Activated B cell treated with CpG ODN at 0.5 μM for 24 hours (primary cell): ENCODE data around the gene GSKIP. TPM values are rescaled to one million over a fixed set of nuclear protein-coding genes. Genes with fewer than 3 reads are reported as not detected.
"Not testable (repeated sequence)": the region's sequence is repeated elsewhere in the genome, so short reads cannot be mapped to it uniquely, and the experiment has no call there.

ENCODE experiments used
- ATAC-seq: fragments of 200-7000 bp; cut with Tn5 transposase; one replicate; pipeline ENCODE4 v1.10.0; 2021; ENCODE audit warnings: low read depth, mild to moderate bottlenecking, moderate library complexity
- CTCF ChIA-PET: fragments of 350-600 bp; sonication (Branson Sonifier 250); formaldehyde crosslinking; loops from one replicate; lab custom pipeline; 2021; ENCODE audit warnings: antibody characterized with exemption; lab: Charles Lee
- POLR2A ChIA-PET: fragments of 350-600 bp; sonication (Branson Sonifier 250); formaldehyde crosslinking; loops from one replicate; lab custom pipeline; 2021; ENCODE audit warnings: antibody characterized with exemption; lab: Charles Lee
- DNase-seq: peaks from one replicate; pipeline ENCODE4 v3.0.0; 2022
- H3K27ac Mint-ChIP-seq: one replicate; pipeline ENCODE4 v1.8.0; 2020; ENCODE audit warnings: mixed read lengths
- H3K27me3 Mint-ChIP-seq: one replicate; pipeline ENCODE4 v1.8.0; 2021; ENCODE audit warnings: mixed read lengths
- H3K36me3 Mint-ChIP-seq: one replicate; pipeline ENCODE4 v1.8.0; 2021; ENCODE audit warnings: low read depth, mixed read lengths
- H3K4me1 Mint-ChIP-seq: one replicate; pipeline ENCODE4 v1.8.0; 2021; ENCODE audit warnings: mixed read lengths
- H3K4me3 Mint-ChIP-seq: one replicate; pipeline ENCODE4 v1.8.0; 2020; ENCODE audit warnings: mild to moderate bottlenecking, mixed read lengths
- H3K9me3 Mint-ChIP-seq: one replicate; pipeline ENCODE4 v1.8.0; 2020; ENCODE audit warnings: mixed read lengths
- CTCF ChIP-seq: fragments of 200-600 bp; IDR thresholded peaks from one replicate; pipeline ENCODE4 v1.8.0; 2022; ENCODE audit warnings: antibody characterized with exemption, mild to moderate bottlenecking
- intact Hi-C: fragments of 100-400 bp; cut with micrococcal nuclease; formaldehyde crosslinking; loops from one replicate; pipeline ENCODE4 v1.15.1; 2024
- total RNA-seq: library from RNA; stranded (reverse); gene quantifications from 2 replicates; pipeline ENCODE4 v1.2.3, GENCODE V29; 2022

Gene GSKIP
- total RNA-seq, 1 donor from 2014 or later, result 15.3 TPM

GRCh38 chr14:96338551-96338950 lies 24.8 kb upstream of the GSKIP start:
- H3K27me3 Mint-ChIP-seq, result no peaks in the 10 kb centered on the region
- H3K4me1 Mint-ChIP-seq, result no peaks in the 10 kb centered on the region
- no peak overlapping the region for H3K4me3 Mint-ChIP-seq
- DNase-seq (no peak), ATAC-seq (no peak)
- no peaks in the 10 kb centered on the region for H3K9me3 Mint-ChIP-seq
- intact Hi-C loops, result no loop called here
- no peak overlapping the region for H3K27ac Mint-ChIP-seq
- POLR2A ChIA-PET, result no interaction called here
- peaks cover 57% of the 10 kb centered on the region for H3K36me3 Mint-ChIP-seq
- CTCF ChIA-PET, result no interaction called here
- no peak for TF ChIP-seq CTCF

DNA sequence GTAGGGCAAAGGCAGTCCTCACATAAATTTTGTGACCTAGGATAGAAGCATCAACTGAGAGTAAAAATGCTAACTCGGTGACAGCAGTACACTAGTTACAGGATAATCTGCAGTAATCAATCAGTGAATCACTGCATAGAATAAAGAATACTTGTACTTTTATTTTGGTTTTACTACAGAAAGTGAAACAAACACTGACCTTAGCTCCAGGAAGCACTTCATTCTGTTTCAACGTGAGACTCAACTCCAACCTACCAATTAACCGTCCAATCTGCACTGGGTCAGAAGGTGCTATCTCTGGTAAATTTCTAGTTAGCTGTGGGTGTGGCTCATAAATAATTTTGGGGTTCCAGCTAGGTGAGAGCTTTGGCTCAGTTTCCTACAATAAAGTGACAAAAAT lies 22.0 kb upstream of the GSKIP start:
- intact Hi-C loops, result loop anchor here (5.0 kb wide), 1 partner anchor 81 kb away; no protein-coding TSS in a partner anchor
- peaks cover 56% of the 10 kb centered on the region for H3K36me3 Mint-ChIP-seq
- H3K4me1 Mint-ChIP-seq, result no peaks in the 10 kb centered on the region
- TF ChIP-seq CTCF, result no peak
- no peaks in the 10 kb centered on the region for H3K27me3 Mint-ChIP-seq
- DNase-seq (no peak), ATAC-seq (no peak)
- ChIA-PET CTCF (no interaction called here), POLR2A (no interaction called here)
- no peaks in the 10 kb centered on the region for H3K9me3 Mint-ChIP-seq
- H3K27ac Mint-ChIP-seq, result no peak overlapping the region
- H3K4me3 Mint-ChIP-seq, result no peak overlapping the region

DNA sequence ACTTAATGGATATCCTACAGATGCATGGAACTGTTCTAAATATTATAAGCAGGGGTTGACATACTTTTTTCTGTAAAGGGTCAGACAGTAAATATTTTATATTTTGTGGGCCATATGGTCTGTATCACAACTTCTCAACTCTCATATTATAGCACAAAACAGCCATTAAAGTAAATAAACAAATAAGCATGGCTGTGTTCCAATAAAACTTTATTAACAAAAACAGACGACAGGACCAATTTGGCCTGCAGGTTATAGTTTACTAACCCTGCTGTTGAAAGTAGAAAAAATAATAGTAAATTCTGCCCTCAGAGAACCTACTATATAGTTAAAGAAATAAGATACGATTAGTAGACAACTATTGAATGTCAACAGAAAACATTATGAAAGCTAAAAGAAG lies 17.7 kb upstream of the GSKIP start:
- TF ChIP-seq CTCF, result no peak
- peaks cover 4% of the 10 kb centered on the region for H3K9me3 Mint-ChIP-seq
- ChIA-PET POLR2A (no interaction called here), CTCF (no interaction called here)
- peaks cover 36% of the 10 kb centered on the region for H3K36me3 Mint-ChIP-seq
- no peaks in the 10 kb centered on the region for H3K27me3 Mint-ChIP-seq
- ATAC-seq, result no peak
- intact Hi-C loops, result no loop called here
- no peak overlapping the region for H3K4me3 Mint-ChIP-seq
- H3K27ac Mint-ChIP-seq, result no peak overlapping the region
- peaks cover 3% of the 10 kb centered on the region for H3K4me1 Mint-ChIP-seq
- DNase-seq, result no peak

DNA sequence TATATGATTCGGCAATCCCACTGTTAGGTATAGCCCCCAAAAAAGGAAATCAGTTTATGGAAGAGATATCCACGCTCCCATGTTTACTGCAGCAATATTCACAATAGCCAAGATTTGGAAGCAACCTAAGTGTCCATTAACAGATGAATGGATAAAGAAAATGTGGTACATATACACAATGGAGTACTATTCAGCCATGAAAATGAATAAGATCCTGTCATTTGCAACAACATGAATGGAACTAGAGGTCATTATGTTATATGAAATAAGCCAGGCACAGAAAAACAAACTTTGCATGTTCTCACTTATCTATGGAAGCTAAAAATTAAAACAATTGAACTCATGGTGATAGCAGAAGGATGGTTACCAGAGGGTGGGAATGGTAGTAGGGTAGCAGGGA lies 15.4 kb upstream of the GSKIP start:
- H3K9me3 Mint-ChIP-seq, ATAC-seq, H3K27ac Mint-ChIP-seq, H3K4me3 Mint-ChIP-seq, POLR2A ChIA-PET, H3K4me1 Mint-ChIP-seq, H3K27me3 Mint-ChIP-seq, intact Hi-C loops, DNase-seq, CTCF ChIA-PET: not testable (repeated sequence)
- peaks cover 24% of the 10 kb centered on the region for H3K36me3 Mint-ChIP-seq

GRCh38 chr14:96349286-96350075 lies 13.8 kb upstream of the GSKIP start:
- ChIA-PET CTCF (no interaction called here), POLR2A (interaction anchor here (0.6 kb wide), 1 partner anchor 128 kb away, joined by 3 read pairs; no protein-coding TSS in a partner anchor)
- H3K4me1 Mint-ChIP-seq, result peaks cover 3% of the 10 kb centered on the region
- intact Hi-C loops, result no loop called here
- no peaks in the 10 kb centered on the region for H3K27me3 Mint-ChIP-seq
- no peak overlapping the region for H3K27ac Mint-ChIP-seq
- ATAC-seq (no peak), DNase-seq (no peak)
- H3K36me3 Mint-ChIP-seq, result peaks cover 19% of the 10 kb centered on the region
- peaks cover 4% of the 10 kb centered on the region for H3K9me3 Mint-ChIP-seq
- H3K4me3 Mint-ChIP-seq, result no peak overlapping the region
- TF ChIP-seq CTCF, result no peak
